Raji (cell line): ENCODE measurements around the gene ZNF470.

ENCODE experiments used
- POLR2A ChIP-seq: IDR thresholded peaks from 2 replicates; pipeline ENCODE4 v1.6.1; 2011; ENCODE audit warnings: low read depth, low read length, control low read depth; ENCODE audit not compliant: insufficient read depth

The ZNF470 gene

GRCh38 chr19:56594783-56595547 lies 27.7 kb downstream of the ZNF470 start, which contains the start of gene ZNF71:
TSS of gene ZNF71 (plus strand) at chr19:56595302. CDS start at chr19:56601559, 6,257 bp downstream.
- TF ChIP-seq POLR2A, result peak; percentile 51; the same call in 1 of the 2 replicates

DNA sequence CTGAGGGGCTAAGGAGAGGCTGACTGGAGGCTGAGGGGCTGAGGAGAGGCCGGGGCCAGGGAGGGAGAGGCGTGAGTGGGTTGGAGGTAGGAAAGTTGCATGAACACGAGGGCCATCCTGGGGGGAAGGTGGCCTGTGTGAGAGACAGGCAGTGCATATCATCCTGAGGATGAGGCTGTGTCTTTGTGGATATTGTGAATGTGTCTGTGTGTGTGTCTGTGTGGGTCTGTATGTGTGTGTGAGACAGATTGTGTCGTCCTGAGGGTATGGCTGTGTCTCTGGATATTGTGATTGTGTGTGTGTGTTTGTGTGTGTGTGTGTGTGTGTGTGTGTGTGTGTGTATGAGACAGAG lies 28.3 kb downstream of the ZNF470 start:
- TF ChIP-seq POLR2A, result no peak

GRCh38 chr19:56596676-56597075 lies 29.4 kb downstream of the ZNF470 start:
- TF ChIP-seq POLR2A, result no peak

DNA sequence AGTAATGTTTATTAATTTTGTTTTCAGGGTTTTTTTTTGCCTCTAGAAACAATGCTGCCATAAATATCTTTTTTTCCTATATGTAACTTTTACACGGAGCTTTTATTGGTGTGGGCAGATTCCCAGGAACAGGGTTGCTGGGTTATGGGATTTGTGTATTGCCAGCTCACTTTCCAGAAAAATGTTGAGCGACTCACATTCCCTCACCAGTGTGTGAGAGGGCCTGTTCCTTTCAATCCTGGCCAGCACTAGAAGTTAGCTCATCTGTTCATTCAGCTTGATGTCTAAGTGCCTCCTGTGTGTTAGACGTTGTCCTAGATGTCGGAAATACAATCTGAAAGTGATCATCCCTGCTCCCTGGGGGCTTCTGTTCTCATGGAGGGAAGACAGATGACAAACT lies 30.4 kb downstream of the ZNF470 start:
- no peak for TF ChIP-seq POLR2A

DNA sequence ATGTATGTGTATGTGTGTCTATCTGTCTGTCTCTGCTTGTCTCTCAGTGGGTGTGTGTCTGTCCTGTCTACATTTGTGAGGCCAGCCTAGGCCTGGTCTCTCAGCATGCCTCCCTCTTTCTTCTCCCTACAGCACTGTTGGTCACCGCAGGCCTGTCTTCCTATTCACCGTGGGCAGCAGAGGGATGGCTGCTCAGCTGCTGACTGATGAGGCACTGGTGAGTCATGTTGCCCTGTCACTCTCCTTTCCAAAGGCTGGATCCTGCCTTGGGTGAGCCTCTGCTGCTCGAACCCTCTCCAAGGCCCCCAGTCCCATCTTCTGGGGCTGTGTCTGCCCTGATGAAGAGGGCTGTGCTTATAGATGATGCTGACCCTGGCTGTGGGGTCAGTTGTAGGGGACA lies 34.1 kb downstream of the ZNF470 start:
- TF ChIP-seq POLR2A, result no peak

DNA sequence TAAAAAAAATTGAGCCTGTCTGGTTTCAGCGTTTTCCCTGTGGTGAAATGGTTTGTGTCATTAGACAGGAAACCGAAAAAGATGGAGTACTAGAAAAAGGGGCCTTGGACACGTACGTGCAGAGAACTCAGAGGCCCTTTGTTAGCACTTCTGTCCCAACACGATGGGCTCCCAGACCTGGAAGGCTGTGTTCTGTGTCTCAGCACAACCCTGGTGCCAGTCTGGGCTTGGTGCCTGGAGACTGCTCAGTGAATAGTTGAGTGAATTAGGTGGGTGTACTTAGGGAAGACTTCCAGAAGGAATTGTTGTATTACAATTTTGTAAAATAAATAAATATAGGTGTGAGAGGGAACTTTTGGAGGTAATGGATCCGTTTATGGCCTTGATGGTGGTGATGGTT lies 36.6 kb downstream of the ZNF470 start:
- no peak for TF ChIP-seq POLR2A

- TF ChIP-seq POLR2A, result no peak
Measured at GRCh38 chr19:56608274-56608964, 41.2 kb downstream of the ZNF470 start.

DNA sequence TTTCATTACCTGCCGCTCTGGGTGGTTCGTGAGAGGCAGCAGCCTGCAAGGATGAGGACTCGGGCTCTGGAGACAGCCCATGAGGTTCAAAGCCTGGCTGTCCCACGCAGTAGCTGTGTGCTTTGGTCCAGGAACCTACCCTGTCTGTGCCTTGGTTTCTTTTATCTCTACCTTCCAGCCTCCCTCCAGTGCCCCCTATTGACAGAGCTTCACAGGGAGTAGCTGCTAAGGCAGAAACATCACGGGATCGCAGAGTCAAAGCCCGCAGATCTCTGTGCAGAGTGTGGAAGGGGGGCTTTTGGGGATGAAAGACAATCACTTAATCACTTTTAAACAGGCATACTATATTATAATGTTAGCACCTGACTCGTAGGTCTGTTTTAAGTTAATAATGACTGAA lies 44.0 kb downstream of the ZNF470 start:
- no peak for TF ChIP-seq POLR2A

- TF ChIP-seq POLR2A, result no peak
Measured at GRCh38 chr19:56612737-56613136, 45.5 kb downstream of the ZNF470 start.

DNA sequence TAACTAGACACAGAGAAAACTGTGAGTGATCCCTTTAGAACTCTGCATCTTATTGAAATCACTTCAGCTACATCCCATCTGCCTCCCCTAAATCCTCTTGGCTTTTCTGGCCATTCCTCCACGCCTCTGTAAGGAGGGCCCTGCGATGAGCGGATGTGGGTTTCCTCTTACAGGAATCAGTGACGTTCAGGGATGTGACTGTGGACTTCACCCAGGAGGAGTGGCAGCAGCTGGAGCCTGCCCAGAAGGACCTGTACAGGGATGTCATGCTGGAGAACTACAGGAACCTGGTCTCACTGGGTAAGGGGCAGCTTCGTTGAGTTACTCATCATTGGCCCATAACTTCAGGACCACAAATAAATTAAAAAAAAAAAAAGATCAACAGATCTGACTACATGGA lies 46.4 kb downstream of the ZNF470 start:
- TF ChIP-seq POLR2A, result no peak

- TF ChIP-seq POLR2A, result no peak
Measured at GRCh38 chr19:56617531-56617930, 50.3 kb downstream of the ZNF470 start.

DNA sequence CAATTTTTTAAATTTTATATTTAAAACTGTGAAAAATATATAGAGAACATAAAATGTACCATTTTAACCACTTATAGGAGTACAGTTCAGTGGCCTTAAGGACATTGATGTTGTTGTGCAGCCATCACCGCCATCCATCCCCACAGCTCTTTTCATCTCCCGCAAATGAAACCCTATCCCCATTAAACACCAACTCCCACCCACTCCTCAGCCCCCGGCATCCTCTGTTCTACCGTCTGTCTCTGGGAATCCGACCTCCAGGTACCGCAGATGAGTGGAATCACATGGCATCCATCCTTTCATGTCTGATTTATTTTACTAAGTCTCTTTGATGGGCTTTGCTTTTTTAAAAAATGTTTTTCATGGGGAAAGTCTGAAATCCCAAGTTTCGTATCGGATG lies 51.9 kb downstream of the ZNF470 start:
- TF ChIP-seq POLR2A, result no peak

DNA sequence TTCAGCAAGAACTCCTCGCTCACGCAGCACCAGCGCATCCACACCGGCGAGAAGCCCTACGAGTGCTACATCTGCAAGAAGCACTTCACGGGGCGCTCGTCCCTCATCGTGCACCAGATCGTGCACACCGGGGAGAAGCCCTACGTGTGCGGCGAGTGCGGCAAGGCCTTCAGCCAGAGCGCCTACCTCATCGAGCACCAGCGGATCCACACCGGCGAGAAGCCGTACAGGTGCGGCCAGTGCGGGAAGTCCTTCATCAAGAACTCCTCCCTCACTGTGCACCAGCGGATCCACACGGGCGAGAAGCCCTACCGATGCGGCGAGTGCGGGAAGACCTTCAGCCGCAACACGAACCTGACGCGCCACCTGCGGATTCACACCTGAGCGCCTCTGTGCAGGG lies 55.1 kb downstream of the ZNF470 start:
- TF ChIP-seq POLR2A, result no peak

DNA sequence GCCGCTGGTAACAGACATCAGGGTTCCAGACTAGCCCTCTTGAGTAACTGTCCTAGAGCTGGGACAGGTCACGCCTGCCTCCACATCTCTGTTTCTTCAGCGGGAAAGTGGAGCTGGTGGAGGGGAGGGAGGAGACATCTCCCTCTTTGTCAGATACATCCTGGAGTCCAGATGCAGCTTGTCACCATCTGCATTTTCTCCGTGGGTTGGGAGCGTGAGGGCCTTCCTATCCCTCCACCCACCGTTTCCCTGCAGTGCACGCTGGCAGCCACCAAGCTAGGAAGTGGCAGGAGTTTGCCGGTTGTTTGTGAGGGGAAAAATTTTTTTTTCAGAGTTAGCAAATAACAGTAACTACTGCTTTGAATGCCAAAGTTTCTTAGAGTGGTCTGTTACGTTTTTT lies 55.7 kb downstream of the ZNF470 start:
- no peak for TF ChIP-seq POLR2A

DNA sequence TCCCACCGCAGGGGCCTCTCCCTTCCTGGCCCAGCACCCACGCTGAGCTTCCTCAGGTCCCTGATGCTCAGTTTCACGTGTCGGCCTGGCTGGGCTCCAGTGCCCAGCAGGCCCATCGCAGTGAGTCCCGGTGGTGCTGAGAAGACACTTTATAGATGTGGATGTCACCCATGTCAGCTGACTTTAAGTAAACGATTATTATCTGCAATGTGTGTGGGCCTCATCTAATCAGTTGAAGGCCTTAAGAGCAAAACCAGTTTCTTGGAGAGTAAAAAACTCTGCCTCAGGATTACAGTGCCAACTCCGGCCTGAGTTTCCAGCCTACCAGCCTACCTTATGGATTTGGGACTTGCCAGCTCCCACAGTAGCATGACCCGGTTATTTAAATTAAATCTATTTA lies 58.4 kb downstream of the ZNF470 start:
- no peak for TF ChIP-seq POLR2A

DNA sequence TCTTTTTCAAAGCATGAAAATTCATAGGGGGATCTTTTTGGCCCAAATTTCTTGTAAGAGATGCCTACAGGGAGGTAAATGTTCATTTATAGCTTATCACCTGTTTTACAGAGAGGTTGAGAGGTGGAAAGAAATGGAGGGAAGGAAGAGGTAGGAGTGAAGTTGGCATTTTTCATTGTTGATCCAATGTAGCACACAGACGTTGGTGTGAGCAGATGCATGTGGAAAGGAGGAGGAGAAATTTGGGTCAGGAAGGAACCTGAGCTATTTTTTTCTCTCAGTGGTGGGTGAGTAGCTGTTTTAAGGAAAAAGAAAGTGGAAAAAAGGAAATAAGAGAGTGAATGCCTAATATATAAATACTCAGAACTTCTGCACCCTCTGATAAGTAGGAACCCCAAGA lies 65.8 kb downstream of the ZNF470 start:
- no peak for TF ChIP-seq POLR2A
